ENCODE measurements around the gene SARM1. TPM values are rescaled to one million over a fixed set of nuclear protein-coding genes. Genes with fewer than 3 reads are reported as not detected.
A peak's percentile ranks its signal among the peaks of the same experiment; 100 is the strongest.

The SARM1 gene
- total and polyA plus RNA-seq, 2 of the 8 experiments (the other 6 are each of a cell fraction or from before 2014, with no cell fraction given): 5.8 to 9.2 TPM

DNA sequence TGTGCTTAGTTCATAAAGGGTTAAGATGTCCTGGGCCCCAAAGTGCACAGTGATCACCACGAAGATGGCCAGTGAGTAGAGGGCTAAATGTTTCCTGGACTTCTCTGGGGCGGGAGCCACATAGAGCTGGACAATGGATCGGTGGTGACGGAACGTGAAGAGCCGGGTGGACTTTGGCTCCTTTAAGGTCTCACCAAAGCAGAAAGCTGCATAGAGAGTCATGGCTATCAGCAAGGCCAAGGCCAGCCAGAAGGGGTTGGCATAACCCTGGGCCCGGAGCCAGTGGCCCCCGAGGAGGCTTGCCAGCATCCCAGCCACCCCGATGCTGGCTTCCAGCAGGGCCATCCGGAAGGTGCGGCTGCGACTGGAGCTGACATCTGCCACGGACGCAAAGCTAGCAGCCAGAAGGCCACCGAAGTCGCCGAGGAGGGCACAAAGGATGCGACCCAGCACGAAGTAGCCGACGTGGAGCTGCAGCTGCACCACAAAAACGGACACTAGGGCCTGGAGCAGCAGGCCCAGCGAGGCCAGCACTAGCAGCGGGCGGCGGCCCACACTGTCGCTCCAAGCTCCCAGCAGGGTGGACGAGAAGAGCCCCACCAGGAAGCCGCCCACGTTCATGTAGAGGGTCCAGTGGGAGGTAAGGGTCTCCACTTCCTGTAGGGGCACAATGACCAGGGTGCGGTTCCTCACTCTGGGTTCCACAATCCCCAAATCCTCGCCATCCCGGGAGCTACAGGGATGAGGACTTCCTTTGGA is 33.5 kb downstream of the SARM1 start:
- peak overlapping the region; percentile 74 for H2BK15ac ChIP-seq (ENCODE audit: low read length)
- H3K27ac ChIP-seq (ENCODE audit: low read depth, low read length): no peak overlapping the region
- H2BK20ac ChIP-seq (ENCODE audit: low read length): peak overlapping the region; percentile 50; the same call in 1 of the 2 replicates
- no peak overlapping the region for H3K56ac ChIP-seq (replicated peaks; ENCODE audit: insufficient read length, low read depth, low read length)
- peak overlapping the region; percentile 9 for H4K91ac ChIP-seq (replicated peaks; ENCODE audit: insufficient read length, low read length)
- peaks cover 0 to 39% (median 15%) of the 10 kb centered on the region in 4 experiments; a peak in 5 of 7 replicates for H3K27me3 ChIP-seq (replicated peaks in 1 of 4; ENCODE audit: control insufficient read depth in 3 of 4, extremely low read depth in 1 of 4, insufficient read depth in 3 of 4, low read length in 3 of 4)
- no peaks in the 10 kb centered on the region for H3K9me3 ChIP-seq (ENCODE audit: insufficient read depth in 2 of 2, low read depth in 1 of 2, low read length in 1 of 2)
- peak overlapping the region; percentile 51 to 74 (median 60); a peak in 7 of 8 replicates for H3K4me3 ChIP-seq (ENCODE audit: extremely low read depth in 1 of 4, insufficient read depth in 2 of 4, low read depth in 3 of 4, low read length in 4 of 4)
- TF ChIP-seq BACH1 (IDR thresholded peaks at IDR 0.05; ENCODE audit: low read length) (no peak), GABPA (IDR thresholded peaks at IDR 0.05; ENCODE audit: borderline replicate concordance, insufficient read depth, low read length) (0 out of 2 replicates have a peak, but pooled peaks have one; percentile 8), SP2 (IDR thresholded peaks at IDR 0.05; ENCODE audit: low read length) (no peak)
- H3K18ac ChIP-seq (ENCODE audit: extremely low read depth, low read length): peak overlapping the region; percentile 76
- DNase-seq (ENCODE audit: low read depth in 1 of 2, low spot score in 2 of 2): peak in 1 of 2 experiments; percentile 64
- H3K79me2 ChIP-seq (ENCODE audit: control insufficient read depth in 1 of 2, insufficient read depth in 2 of 2, low read length in 2 of 2): no peaks in the 10 kb centered on the region; a peak in 1 of 4 replicates
- 64% methylated on average over 33 of the region's 33 CpGs; no CpG with 5 or more reads in 1 of the 2 experiments for WGBS, 2 experiments (ENCODE audit: extremely low coverage in 1 of 2, insufficient coverage in 1 of 2, insufficient read length in 1 of 2, insufficient replicate concordance in 2 of 2, low coverage in 1 of 2, low lambda C conversion rate in 2 of 2, missing lambda C conversion rate in 1 of 2)
- peaks cover 32 to 64% (median 40%) of the 10 kb centered on the region in 4 experiments for H3K4me1 ChIP-seq (replicated peaks in 1 of 4; ENCODE audit: control insufficient read depth in 3 of 4, insufficient read depth in 4 of 4, low read length in 3 of 4)
- H3K23ac ChIP-seq (ENCODE audit: insufficient read length): no peak overlapping the region
- H4K8ac ChIP-seq (ENCODE audit: extremely low read depth, insufficient read depth, low read length): no peak overlapping the region; the same call in 1 of the 2 replicates
- no peak overlapping the region for H3K14ac ChIP-seq (ENCODE audit: insufficient read length)
- H2AK5ac ChIP-seq (ENCODE audit: low read depth, low read length): 0 out of 2 replicates have a peak overlapping the region, but pooled peaks have one; percentile 14
- peak overlapping the region; percentile 19 for H2BK120ac ChIP-seq (replicated peaks; ENCODE audit: low read depth, low read length)
- H3K36me3 ChIP-seq (ENCODE audit: control insufficient read depth in 2 of 4, insufficient read depth in 4 of 4, low read length in 3 of 4): no peaks in the 10 kb centered on the region
- ChIA-PET POLR2A (ENCODE audit: partially characterized antibody) (interaction anchor here (0.9 to 12.8 kb wide), 9 partner anchors 8 to 76 kb away, joined by 3 to 135 read pairs (median 3); partner anchors contain the start of gene POLDIP2), CTCF (ENCODE audit: partially characterized antibody) (interaction anchor here (0.6 to 5.8 kb wide), 11 partner anchors 9 to 148 kb away, joined by 3 to 52 read pairs (median 5); no protein-coding TSS in a partner anchor)
- peak overlapping the region; percentile 78 to 90 for H3K4me2 ChIP-seq (ENCODE audit: insufficient read depth in 1 of 2, low read depth in 2 of 2, low read length in 2 of 2)
- peak overlapping the region; percentile 39 for H4K5ac ChIP-seq (ENCODE audit: insufficient read length, low read depth, low read length)
- H3K23me2 ChIP-seq (ENCODE audit: low read depth, low read length): peaks cover 12% of the 10 kb centered on the region; the same call in 1 of the 2 replicates
- no peak for FAIRE-seq
- H3K4ac ChIP-seq (replicated peaks; ENCODE audit: insufficient read length, low read depth, low read length): no peak overlapping the region
- peak overlapping the region; percentile 94; the same call in 1 of the 2 replicates for H2BK12ac ChIP-seq (ENCODE audit: low read depth, low read length)
- peak overlapping the region; percentile 49; the same call in 1 of the 2 replicates for H2BK5ac ChIP-seq (ENCODE audit: low read depth, low read length)
- H3K79me1 ChIP-seq (ENCODE audit: low read depth, low read length): no peaks in the 10 kb centered on the region; the same call in 1 of the 2 replicates
- no peak overlapping the region for H3K9ac ChIP-seq (replicated peaks in 1 of 4; ENCODE audit: extremely low read depth in 1 of 4, low read depth in 3 of 4, low read length in 3 of 4)
- no peak overlapping the region for H2AFZ ChIP-seq (ENCODE audit: low read length)
- no peaks in the 10 kb centered on the region for H4K20me1 ChIP-seq (replicated peaks in 1 of 2; ENCODE audit: control insufficient read depth in 1 of 2, insufficient read depth in 2 of 2, low read length in 2 of 2)

Measured in H1 (cell line).